ENCODE results near the gene WDR6.

DNA sequence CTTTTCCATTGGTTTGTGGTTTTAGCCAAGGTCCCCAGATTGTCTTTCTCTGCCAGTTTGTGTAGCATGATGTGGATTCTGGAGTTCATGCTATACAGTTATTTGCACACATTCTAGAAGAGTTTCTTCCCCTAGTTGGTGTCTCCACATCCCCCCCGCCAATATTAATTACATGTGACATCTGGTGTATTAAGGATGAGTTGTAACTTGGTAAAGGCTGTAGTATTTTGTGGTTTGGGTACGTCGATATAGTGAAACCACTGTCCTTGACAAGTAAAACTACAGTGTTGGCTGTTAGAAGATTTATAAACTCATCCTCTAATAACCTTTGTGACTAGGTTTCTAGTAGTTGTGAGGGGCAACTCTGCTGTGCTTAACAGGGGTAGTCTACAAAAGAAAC lies 40.8 kb upstream of the WDR6 start:
- TF ChIP-seq POLR2AphosphoS5 (IDR thresholded peaks at IDR 0.05; ENCODE audit: low read depth, low read length) (no peak), POU2F2 (IDR thresholded peaks at IDR 0.05; ENCODE audit: low read depth, low read length) (no peak), POLR2A (IDR thresholded peaks at IDR 0.05; ENCODE audit: low read depth, low read length) (no peak), PAX5 (IDR thresholded peaks at IDR 0.05; ENCODE audit: insufficient read depth, low read length, severe bottlenecking) (no peak), TAF1 (IDR thresholded peaks at IDR 0.05; ENCODE audit: low read depth, low read length) (no peak)
